K562 (cell line): ENCODE measurements around the gene TMC6. TPM values are rescaled to one million over a fixed set of nuclear protein-coding genes. Genes with fewer than 3 reads are reported as not detected.

Source experiments
- ELF2 ChIP-seq: fragments of 250-450 bp; sonication (Bioruptor Pico); IDR thresholded peaks from 2 replicates; pipeline ENCODE4 v1.5.0; 2021; ENCODE audit warnings: mild to moderate bottlenecking
- FOSL1 ChIP-seq: fragments of 200-800 bp; sonication (Bioruptor generic); conservative IDR thresholded peaks from 2 replicates; pipeline ENCODE4 v1.6.1; 2016; ENCODE audit warnings: missing genetic modification characterization, missing compliant biosample characterization
- HNRNPK ChIP-seq: fragments of 200-400 bp; formaldehyde crosslinking; IDR thresholded peaks from one replicate; pipeline ENCODE4 v1.6.1; 2018; ENCODE audit warnings: mild to moderate bottlenecking, low read depth, low read length; ENCODE audit not compliant: poor library complexity, severe bottlenecking
- POLR2A ChIP-seq: fragments of 450-650 bp; conservative IDR thresholded peaks from 2 replicates; pipeline ENCODE4 v1.6.1; 2016
- RBFOX2 ChIP-seq: fragments of 200-400 bp; formaldehyde crosslinking; IDR thresholded peaks from 2 replicates; pipeline ENCODE4 v1.6.1; 2017; ENCODE audit warnings: low read depth, mild to moderate bottlenecking, low read length, moderate library complexity
- RBM17 ChIP-seq: fragments of 200-400 bp; formaldehyde crosslinking; IDR thresholded peaks from 2 replicates; pipeline ENCODE4 v1.6.1; 2017; ENCODE audit warnings: low read depth, mild to moderate bottlenecking, low read length, borderline replicate concordance
- RBM39 ChIP-seq: fragments of 200-400 bp; formaldehyde crosslinking; optimal IDR thresholded peaks from 2 replicates; pipeline ENCODE3; 2018; ENCODE audit warnings: low read depth, low read length
- polyA plus RNA-seq, 8 experiments: library from polyadenylated mRNA; depleted of rRNA in 4 of 8; stranded (reverse) in 5 of 8; unstranded in 3 of 8; fragments of >200 nt; fragmentation: Nextera tagmentation in 2 of 8; fragmentation: Illumina TruSeq in 1 of 8; extraction: Ambion mirVana in 2 of 8; extraction: Trizol in 1 of 8; gene quantifications; 2 replicates each; pipeline versions ENCODE4 v1.2.1 to v1.2.3, GENCODE V29; 2011 to 2014; ENCODE audit warnings: inconsistent platforms in 1 of 8, missing spikeins in 1 of 8
- total RNA-seq, 7 experiments: library from RNA; depleted of rRNA in 6 of 7; stranded (reverse); fragments of >200 nt in 6 of 7; fragmentation: Illumina TruSeq in 2 of 7; extraction: Trizol in 2 of 7; gene quantifications; 2 replicates each; pipeline versions ENCODE4 v1.2.1 to v1.2.3, GENCODE V29; 2011 to 2021; ENCODE audit warnings: low replicate concordance in 1 of 7
- TF ChIP-seq, protein P1 (sequence below): fragments of 450-650 bp; IDR thresholded peaks from 2 replicates; pipeline ENCODE4 v1.6.1; 2017; ENCODE audit warnings: antibody characterized with exemption, mild to moderate bottlenecking
- TF ChIP-seq, protein P2 (sequence below): sonication (generic); formaldehyde crosslinking; IDR thresholded peaks from 2 replicates; pipeline ENCODE4 v1.8.0; 2023; ENCODE audit warnings: missing genetic modification reagents, mild to moderate bottlenecking, borderline replicate concordance
- TF ChIP-seq, protein P3 (sequence below): fragments of 450-650 bp; IDR thresholded peaks from 2 replicates; pipeline ENCODE4 v1.6.1; 2014; ENCODE audit warnings: low read depth, mild to moderate bottlenecking, moderate library complexity, borderline replicate concordance
- TF ChIP-seq, protein P4 (sequence below): fragments of 450-650 bp; IDR thresholded peaks from 2 replicates; pipeline ENCODE4 v1.6.1; 2018; ENCODE audit not compliant: partially characterized antibody

Gene TMC6
- total and polyA plus RNA-seq, 9 of the 15 experiments (the other 6 are each of a cell fraction or from before 2014, with no cell fraction given), result 4.1 to 351 (median 66.9) TPM

DNA sequence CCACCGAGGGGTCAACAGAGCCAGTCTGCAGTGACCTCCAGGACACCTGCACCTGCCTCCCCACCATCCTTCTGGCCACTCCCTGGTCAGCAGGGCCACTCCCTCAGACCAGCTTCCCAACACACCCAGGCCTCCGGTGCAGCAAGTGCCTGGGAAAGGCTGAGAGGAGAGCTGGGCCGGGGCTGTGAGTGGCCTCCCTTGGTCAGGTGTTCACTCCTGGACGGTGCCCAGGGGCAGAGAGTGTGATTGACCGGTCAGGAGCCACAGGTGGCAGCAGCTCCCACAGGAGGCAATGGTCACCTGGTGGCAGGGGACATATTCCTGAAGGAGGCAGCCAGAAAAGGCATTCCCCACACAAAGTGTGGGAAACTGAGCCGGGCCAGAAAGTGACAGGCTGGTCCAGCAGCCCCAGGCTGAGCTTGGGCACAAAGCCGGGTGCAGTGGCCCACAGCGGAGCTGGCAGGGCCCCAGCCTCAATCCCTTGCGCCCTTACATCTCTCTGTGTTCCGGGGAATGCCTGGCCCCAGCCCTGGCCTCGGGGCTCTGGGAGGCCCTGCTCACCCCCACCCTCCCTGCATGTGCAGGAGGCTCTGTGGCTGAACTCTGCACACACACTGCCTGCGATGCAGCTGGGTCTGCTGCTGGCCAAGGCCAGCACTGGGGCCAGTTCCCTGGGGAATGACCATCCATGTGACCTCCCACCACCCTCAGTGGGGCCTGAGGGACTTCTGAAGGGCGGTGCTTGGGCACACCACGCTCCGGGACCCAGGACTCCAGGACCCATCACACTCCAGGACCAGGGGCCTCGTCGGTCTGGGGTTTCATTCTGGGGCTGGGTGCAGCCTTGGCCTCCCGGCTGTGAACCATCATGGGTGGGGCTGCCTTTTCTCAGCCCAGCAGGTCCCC, 16.4 kb upstream of the TMC6 start (continued):
- TF ChIP-seq RBFOX2 (peak; percentile 12; the same call in 1 of the 2 replicates), RBM17 (no peak), HNRNPK (no peak), FOSL1 (tag) (no peak), POLR2A (no peak), ELF2 (CRISPR knock-in tag) (no peak), RBM39 (no peak)
- TF ChIP-seq, protein P1, sequence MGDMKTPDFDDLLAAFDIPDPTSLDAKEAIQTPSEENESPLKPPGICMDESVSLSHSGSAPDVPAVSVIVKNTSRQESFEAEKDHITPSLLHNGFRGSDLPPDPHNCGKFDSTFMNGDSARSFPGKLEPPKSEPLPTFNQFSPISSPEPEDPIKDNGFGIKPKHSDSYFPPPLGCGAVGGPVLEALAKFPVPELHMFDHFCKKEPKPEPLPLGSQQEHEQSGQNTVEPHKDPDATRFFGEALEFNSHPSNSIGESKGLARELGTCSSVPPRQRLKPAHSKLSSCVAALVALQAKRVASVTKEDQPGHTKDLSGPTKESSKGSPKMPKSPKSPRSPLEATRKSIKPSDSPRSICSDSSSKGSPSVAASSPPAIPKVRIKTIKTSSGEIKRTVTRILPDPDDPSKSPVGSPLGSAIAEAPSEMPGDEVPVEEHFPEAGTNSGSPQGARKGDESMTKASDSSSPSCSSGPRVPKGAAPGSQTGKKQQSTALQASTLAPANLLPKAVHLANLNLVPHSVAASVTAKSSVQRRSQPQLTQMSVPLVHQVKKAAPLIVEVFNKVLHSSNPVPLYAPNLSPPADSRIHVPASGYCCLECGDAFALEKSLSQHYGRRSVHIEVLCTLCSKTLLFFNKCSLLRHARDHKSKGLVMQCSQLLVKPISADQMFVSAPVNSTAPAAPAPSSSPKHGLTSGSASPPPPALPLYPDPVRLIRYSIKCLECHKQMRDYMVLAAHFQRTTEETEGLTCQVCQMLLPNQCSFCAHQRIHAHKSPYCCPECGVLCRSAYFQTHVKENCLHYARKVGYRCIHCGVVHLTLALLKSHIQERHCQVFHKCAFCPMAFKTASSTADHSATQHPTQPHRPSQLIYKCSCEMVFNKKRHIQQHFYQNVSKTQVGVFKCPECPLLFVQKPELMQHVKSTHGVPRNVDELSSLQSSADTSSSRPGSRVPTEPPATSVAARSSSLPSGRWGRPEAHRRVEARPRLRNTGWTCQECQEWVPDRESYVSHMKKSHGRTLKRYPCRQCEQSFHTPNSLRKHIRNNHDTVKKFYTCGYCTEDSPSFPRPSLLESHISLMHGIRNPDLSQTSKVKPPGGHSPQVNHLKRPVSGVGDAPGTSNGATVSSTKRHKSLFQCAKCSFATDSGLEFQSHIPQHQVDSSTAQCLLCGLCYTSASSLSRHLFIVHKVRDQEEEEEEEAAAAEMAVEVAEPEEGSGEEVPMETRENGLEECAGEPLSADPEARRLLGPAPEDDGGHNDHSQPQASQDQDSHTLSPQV, result peak; percentile 8; the same call in 1 of the 2 replicates
- TF ChIP-seq, protein P2, sequence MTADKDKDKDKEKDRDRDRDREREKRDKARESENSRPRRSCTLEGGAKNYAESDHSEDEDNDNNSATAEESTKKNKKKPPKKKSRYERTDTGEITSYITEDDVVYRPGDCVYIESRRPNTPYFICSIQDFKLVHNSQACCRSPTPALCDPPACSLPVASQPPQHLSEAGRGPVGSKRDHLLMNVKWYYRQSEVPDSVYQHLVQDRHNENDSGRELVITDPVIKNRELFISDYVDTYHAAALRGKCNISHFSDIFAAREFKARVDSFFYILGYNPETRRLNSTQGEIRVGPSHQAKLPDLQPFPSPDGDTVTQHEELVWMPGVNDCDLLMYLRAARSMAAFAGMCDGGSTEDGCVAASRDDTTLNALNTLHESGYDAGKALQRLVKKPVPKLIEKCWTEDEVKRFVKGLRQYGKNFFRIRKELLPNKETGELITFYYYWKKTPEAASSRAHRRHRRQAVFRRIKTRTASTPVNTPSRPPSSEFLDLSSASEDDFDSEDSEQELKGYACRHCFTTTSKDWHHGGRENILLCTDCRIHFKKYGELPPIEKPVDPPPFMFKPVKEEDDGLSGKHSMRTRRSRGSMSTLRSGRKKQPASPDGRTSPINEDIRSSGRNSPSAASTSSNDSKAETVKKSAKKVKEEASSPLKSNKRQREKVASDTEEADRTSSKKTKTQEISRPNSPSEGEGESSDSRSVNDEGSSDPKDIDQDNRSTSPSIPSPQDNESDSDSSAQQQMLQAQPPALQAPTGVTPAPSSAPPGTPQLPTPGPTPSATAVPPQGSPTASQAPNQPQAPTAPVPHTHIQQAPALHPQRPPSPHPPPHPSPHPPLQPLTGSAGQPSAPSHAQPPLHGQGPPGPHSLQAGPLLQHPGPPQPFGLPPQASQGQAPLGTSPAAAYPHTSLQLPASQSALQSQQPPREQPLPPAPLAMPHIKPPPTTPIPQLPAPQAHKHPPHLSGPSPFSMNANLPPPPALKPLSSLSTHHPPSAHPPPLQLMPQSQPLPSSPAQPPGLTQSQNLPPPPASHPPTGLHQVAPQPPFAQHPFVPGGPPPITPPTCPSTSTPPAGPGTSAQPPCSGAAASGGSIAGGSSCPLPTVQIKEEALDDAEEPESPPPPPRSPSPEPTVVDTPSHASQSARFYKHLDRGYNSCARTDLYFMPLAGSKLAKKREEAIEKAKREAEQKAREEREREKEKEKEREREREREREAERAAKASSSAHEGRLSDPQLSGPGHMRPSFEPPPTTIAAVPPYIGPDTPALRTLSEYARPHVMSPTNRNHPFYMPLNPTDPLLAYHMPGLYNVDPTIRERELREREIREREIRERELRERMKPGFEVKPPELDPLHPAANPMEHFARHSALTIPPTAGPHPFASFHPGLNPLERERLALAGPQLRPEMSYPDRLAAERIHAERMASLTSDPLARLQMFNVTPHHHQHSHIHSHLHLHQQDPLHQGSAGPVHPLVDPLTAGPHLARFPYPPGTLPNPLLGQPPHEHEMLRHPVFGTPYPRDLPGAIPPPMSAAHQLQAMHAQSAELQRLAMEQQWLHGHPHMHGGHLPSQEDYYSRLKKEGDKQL (CRISPR knock-in tag), result no peak; the same call in 1 of the 2 replicates
- TF ChIP-seq, protein P3, sequence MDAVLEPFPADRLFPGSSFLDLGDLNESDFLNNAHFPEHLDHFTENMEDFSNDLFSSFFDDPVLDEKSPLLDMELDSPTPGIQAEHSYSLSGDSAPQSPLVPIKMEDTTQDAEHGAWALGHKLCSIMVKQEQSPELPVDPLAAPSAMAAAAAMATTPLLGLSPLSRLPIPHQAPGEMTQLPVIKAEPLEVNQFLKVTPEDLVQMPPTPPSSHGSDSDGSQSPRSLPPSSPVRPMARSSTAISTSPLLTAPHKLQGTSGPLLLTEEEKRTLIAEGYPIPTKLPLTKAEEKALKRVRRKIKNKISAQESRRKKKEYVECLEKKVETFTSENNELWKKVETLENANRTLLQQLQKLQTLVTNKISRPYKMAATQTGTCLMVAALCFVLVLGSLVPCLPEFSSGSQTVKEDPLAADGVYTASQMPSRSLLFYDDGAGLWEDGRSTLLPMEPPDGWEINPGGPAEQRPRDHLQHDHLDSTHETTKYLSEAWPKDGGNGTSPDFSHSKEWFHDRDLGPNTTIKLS, result no peak
- TF ChIP-seq, protein P4, sequence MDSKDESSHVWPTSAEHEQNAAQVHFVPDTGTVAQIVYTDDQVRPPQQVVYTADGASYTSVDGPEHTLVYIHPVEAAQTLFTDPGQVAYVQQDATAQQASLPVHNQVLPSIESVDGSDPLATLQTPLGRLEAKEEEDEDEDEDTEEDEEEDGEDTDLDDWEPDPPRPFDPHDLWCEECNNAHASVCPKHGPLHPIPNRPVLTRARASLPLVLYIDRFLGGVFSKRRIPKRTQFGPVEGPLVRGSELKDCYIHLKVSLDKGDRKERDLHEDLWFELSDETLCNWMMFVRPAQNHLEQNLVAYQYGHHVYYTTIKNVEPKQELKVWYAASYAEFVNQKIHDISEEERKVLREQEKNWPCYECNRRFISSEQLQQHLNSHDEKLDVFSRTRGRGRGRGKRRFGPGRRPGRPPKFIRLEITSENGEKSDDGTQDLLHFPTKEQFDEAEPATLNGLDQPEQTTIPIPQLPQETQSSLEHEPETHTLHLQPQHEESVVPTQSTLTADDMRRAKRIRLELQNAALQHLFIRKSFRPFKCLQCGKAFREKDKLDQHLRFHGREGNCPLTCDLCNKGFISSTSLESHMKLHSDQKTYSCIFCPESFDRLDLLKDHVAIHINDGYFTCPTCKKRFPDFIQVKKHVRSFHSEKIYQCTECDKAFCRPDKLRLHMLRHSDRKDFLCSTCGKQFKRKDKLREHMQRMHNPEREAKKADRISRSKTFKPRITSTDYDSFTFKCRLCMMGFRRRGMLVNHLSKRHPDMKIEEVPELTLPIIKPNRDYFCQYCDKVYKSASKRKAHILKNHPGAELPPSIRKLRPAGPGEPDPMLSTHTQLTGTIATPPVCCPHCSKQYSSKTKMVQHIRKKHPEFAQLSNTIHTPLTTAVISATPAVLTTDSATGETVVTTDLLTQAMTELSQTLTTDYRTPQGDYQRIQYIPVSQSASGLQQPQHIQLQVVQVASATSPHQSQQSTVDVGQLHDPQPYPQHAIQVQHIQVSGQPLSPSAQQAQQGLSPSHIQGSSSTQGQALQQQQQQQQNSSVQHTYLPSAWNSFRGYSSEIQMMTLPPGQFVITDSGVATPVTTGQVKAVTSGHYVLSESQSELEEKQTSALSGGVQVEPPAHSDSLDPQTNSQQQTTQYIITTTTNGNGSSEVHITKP, result no peak
